Measurements from ENCODE around the gene GPN2.

GPN2 gene

GRCh38 chr1:26912147-26912490, 22.0 kb upstream of the GPN2 start:
- TF ChIP-seq GATA3 (IDR thresholded peaks at IDR 0.05; ENCODE audit: low read depth, low read length) (no peak), GATA2 (IDR thresholded peaks at IDR 0.05; ENCODE audit: low read depth, low read length) (no peak)

- TF ChIP-seq GATA2 (IDR thresholded peaks at IDR 0.05; ENCODE audit: low read depth, low read length) (no peak), GATA3 (IDR thresholded peaks at IDR 0.05; ENCODE audit: low read depth, low read length) (no peak)
Measured at GRCh38 chr1:26911399-26912146, 21.5 kb upstream of the GPN2 start.

- no peak for TF ChIP-seq GATA2 (IDR thresholded peaks at IDR 0.05; ENCODE audit: low read depth, low read length)
- no peak for TF ChIP-seq GATA3 (IDR thresholded peaks at IDR 0.05; ENCODE audit: low read depth, low read length)
Measured at GRCh38 chr1:26910343-26911160, 20.5 kb upstream of the GPN2 start.

GRCh38 chr1:26909951-26910342, 19.9 kb upstream of the GPN2 start:
- TF ChIP-seq GATA2 (IDR thresholded peaks at IDR 0.05; ENCODE audit: low read depth, low read length): no peak
- no peak for TF ChIP-seq GATA3 (IDR thresholded peaks at IDR 0.05; ENCODE audit: low read depth, low read length)

- TF ChIP-seq GATA2 (IDR thresholded peaks at IDR 0.05; ENCODE audit: low read depth, low read length) (no peak), GATA3 (IDR thresholded peaks at IDR 0.05; ENCODE audit: low read depth, low read length) (no peak)
Measured at GRCh38 chr1:26907071-26907917, 17.2 kb upstream of the GPN2 start.

GRCh38 chr1:26900815-26901511, 10.9 kb upstream of the GPN2 start:
- TF ChIP-seq GATA2 (IDR thresholded peaks at IDR 0.05; ENCODE audit: low read depth, low read length): no peak
- TF ChIP-seq GATA3 (IDR thresholded peaks at IDR 0.05; ENCODE audit: low read depth, low read length): no peak

GRCh38 chr1:26900001-26900814, 10.1 kb upstream of the GPN2 start, which contains the start of gene GPATCH3:
TSS of gene GPATCH3 (minus strand) at chr1:26900467. CDS start at chr1:26900442, 25 bp downstream.
- no peak for TF ChIP-seq GATA2 (IDR thresholded peaks at IDR 0.05; ENCODE audit: low read depth, low read length)
- no peak for TF ChIP-seq GATA3 (IDR thresholded peaks at IDR 0.05; ENCODE audit: low read depth, low read length)

- no peak for TF ChIP-seq GATA2 (IDR thresholded peaks at IDR 0.05; ENCODE audit: low read depth, low read length)
- no peak for TF ChIP-seq GATA3 (IDR thresholded peaks at IDR 0.05; ENCODE audit: low read depth, low read length)
Measured at GRCh38 chr1:26897351-26897750, 7.3 kb upstream of the GPN2 start.

GRCh38 chr1:26894263-26894662, 4.2 kb upstream of the GPN2 start:
- no peak for TF ChIP-seq GATA2 (IDR thresholded peaks at IDR 0.05; ENCODE audit: low read depth, low read length)
- no peak for TF ChIP-seq GATA3 (IDR thresholded peaks at IDR 0.05; ENCODE audit: low read depth, low read length)

GRCh38 chr1:26890467-26890796, 349 bp upstream of the GPN2 start:
- TF ChIP-seq GATA2 (IDR thresholded peaks at IDR 0.05; ENCODE audit: low read depth, low read length) (no peak), GATA3 (IDR thresholded peaks at IDR 0.05; ENCODE audit: low read depth, low read length) (no peak)

GRCh38 chr1:26888231-26888630, 1.9 kb downstream of the GPN2 start:
- no peak for TF ChIP-seq GATA3 (IDR thresholded peaks at IDR 0.05; ENCODE audit: low read depth, low read length)
- TF ChIP-seq GATA2 (IDR thresholded peaks at IDR 0.05; ENCODE audit: low read depth, low read length): no peak

GRCh38 chr1:26887125-26887524, 3.0 kb downstream of the GPN2 start:
- TF ChIP-seq GATA3 (IDR thresholded peaks at IDR 0.05; ENCODE audit: low read depth, low read length): no peak
- no peak for TF ChIP-seq GATA2 (IDR thresholded peaks at IDR 0.05; ENCODE audit: low read depth, low read length)

Measured in SH-SY5Y (cell line).